NCI-H1694 treated with DMSO at 0.1 percent for 48 hours (cell line): ENCODE measurements around the gene NKD1.

Source experiments
- DNase-seq: peaks from one replicate; lab custom pipeline; 2025; lab: John Stamatoyannopoulos, UW

Gene NKD1

GRCh38 chr16:50675686-50676610, 127.8 kb downstream of the NKD1 start:
- no peak for DNase-seq

GRCh38 chr16:50676684-50677225, 128.6 kb downstream of the NKD1 start:
- DNase-seq = no peak

GRCh38 chr16:50677351-50677750, 129.2 kb downstream of the NKD1 start:
- DNase-seq = no peak

GRCh38 chr16:50678531-50678930, 130.3 kb downstream of the NKD1 start:
- no peak for DNase-seq

GRCh38 chr16:50679266-50679665, 131.1 kb downstream of the NKD1 start:
- DNase-seq = no peak

- DNase-seq = no peak
These were observed 131.7 kb downstream of the NKD1 start for GRCh38 chr16:50679676-50680555.

GRCh38 chr16:50680556-50680893, 132.3 kb downstream of the NKD1 start:
- no peak for DNase-seq

GRCh38 chr16:50681021-50681885, 133.1 kb downstream of the NKD1 start, which contains the start of gene SNX20:
Gene SNX20 (minus strand): TSS chr16:50681312. CDS start chr16:50677526, 3,786 bp downstream.
- DNase-seq = no peak

GRCh38 chr16:50683689-50684374, 135.6 kb downstream of the NKD1 start:
- no peak for DNase-seq

- no peak for DNase-seq
These were observed 136.7 kb downstream of the NKD1 start for GRCh38 chr16:50684823-50685461.

- no peak for DNase-seq
These were observed 137.4 kb downstream of the NKD1 start for GRCh38 chr16:50685462-50686063.

GRCh38 chr16:50688083-50688482, 139.9 kb downstream of the NKD1 start:
- no peak for DNase-seq

- DNase-seq = no peak
These were observed 140.7 kb downstream of the NKD1 start for GRCh38 chr16:50688867-50689266.

- no peak for DNase-seq
These were observed 142.0 kb downstream of the NKD1 start for GRCh38 chr16:50690177-50690576.

- no peak for DNase-seq
These were observed 144.4 kb downstream of the NKD1 start for GRCh38 chr16:50692644-50692998.

GRCh38 chr16:50692999-50693781, 145.0 kb downstream of the NKD1 start, which contains the start of gene NOD2:
Gene NOD2 (plus strand): TSS chr16:50693606. CDS start chr16:50699496, 5,890 bp downstream.
- no peak for DNase-seq

- no peak for DNase-seq
These were observed 146.0 kb downstream of the NKD1 start for GRCh38 chr16:50694206-50694605.

GRCh38 chr16:50695017-50696000, 147.1 kb downstream of the NKD1 start:
- DNase-seq = no peak
